Motor neuron (in vitro differentiated cells): Measurements from ENCODE around the gene MRPL16. TPM values are rescaled to one million over a fixed set of nuclear protein-coding genes. Genes with fewer than 3 reads are reported as not detected.

Source experiments
- ATAC-seq, 8 experiments: fragments of 200-7000 bp; cut with Tn5 transposase; replicated peaks in 6 of 8; 2 replicates each; pipeline ENCODE4 v1.8.0; 2021; ENCODE audit warnings: mild to moderate bottlenecking in 8 of 8, moderate library complexity in 8 of 8
- H3K27ac ChIP-seq, 2 donors: fragments of 250-450 bp; sonication (Bioruptor Pico); 2 replicates each; pipeline ENCODE4 v1.9.0; 2021; ENCODE audit warnings: antibody characterized with exemption in 2 of 2, mild to moderate bottlenecking in 2 of 2, moderate library complexity in 1 of 2
- H3K4me1 ChIP-seq, 2 donors: fragments of 250-450 bp; sonication (Bioruptor Pico); replicated peaks in 1 of 2; 2 replicates each; pipeline ENCODE4 v1.6.1; 2021; ENCODE audit warnings: antibody characterized with exemption in 2 of 2, mild to moderate bottlenecking in 2 of 2, moderate library complexity in 1 of 2
- H3K4me3 ChIP-seq, 5 donors: fragments of 250-450 bp; sonication (Bioruptor Pico); 2 replicates each; pipeline ENCODE4 v1.9.0; 2021; ENCODE audit warnings: antibody characterized with exemption in 5 of 5, mild to moderate bottlenecking in 5 of 5, moderate library complexity in 4 of 5
- WGBS, 10 experiments: fragments of 450-650 bp; shearing (Covaris generic); methylation state at CpG; one replicate each; pipeline ENCODE4 v1.0.0; 2022; 5-methylcytosine and 5-hydroxymethylcytosine counted together
- in situ Hi-C, 9 experiments: fragments of 400-800 bp; cut with MboI; loops; one replicate each; pipeline ENCODE4 v1.15.0; 2021; ENCODE audit warnings: low sequenced_read_pairs in 9 of 9, low pct_unique_long_range_greater_than_20kb in 2 of 9; ENCODE audit not compliant: unreplicated experiment in 9 of 9
- total RNA-seq, 8 experiments: library from RNA; unstranded; fragments of 300-600 nt; gene quantifications; 2 replicates each; pipeline versions ENCODE4 v1.2.3 to v1.2.4, GENCODE V29; 2022

Gene MRPL16
- total RNA-seq, 8 experiments from 2014 or later: 16.5 to 70.2 (median 29.9) TPM

GRCh38 chr11:59779487-59779886, 31.1 kb downstream of the MRPL16 start:
- Histone ChIP-seq H3K4me1 (no peaks in the 10 kb centered on the region), H3K4me3 (no peak overlapping the region), H3K27ac (no peak overlapping the region)
- in situ Hi-C loops: no loop called here
- ATAC-seq: no peak
- 0 to 86% (median 33%) methylated on average over 1 of the region's 1 CpG; no CpG with 5 or more reads in 5 of the 10 experiments for WGBS, 10 experiments

DNA sequence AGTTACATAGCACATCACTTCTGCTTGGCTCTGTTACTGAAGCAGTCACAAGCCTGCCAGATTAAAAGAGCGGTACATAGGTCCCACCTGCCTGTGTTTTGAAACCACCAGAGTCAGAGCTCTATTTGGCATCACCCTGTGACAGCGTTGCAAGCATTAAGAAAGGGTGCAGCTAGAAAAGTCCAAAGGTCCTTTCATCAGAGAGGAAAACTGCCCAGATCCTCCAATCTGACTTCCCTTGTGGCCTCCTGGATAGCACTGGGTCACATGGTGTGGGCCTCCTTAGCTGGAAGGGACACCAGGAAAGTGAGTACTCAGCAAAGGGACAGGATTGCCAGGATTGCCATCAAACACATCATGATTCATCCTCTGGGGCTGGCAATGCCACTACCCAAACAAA, 32.5 kb downstream of the MRPL16 start:
- in situ Hi-C loops: no loop called here
- Histone ChIP-seq H3K4me3 (no peak overlapping the region), H3K27ac (no peak overlapping the region), H3K4me1 (no peaks in the 10 kb centered on the region)
- WGBS, 10 experiments: 62 to 100% (median 90%) methylated on average over 1 to 2 of the region's 2 CpGs; no CpG with 5 or more reads in 5 of the 10 experiments
- ATAC-seq: peak in 2 of 8 experiments; percentile 35 to 38

- H3K4me3 ChIP-seq: no peak overlapping the region
- no peak overlapping the region for H3K27ac ChIP-seq
- ATAC-seq: no peak
- in situ Hi-C loops: no loop called here
- 72 to 100% (median 84%) methylated on average over 1 to 4 of the region's 5 CpGs; no CpG with 5 or more reads in 1 of the 10 experiments for WGBS, 10 experiments
- H3K4me1 ChIP-seq: no peaks in the 10 kb centered on the region
Observed at GRCh38 chr11:59777104-59777503, 33.5 kb downstream of the MRPL16 start.

GRCh38 chr11:59776210-59777066, 34.1 kb downstream of the MRPL16 start:
- Histone ChIP-seq H3K4me3 (no peak overlapping the region), H3K27ac (no peak overlapping the region), H3K4me1 (no peaks in the 10 kb centered on the region)
- in situ Hi-C loops: no loop called here
- 50 to 100% (median 81%) methylated on average over 1 to 4 of the region's 5 CpGs; no CpG with 5 or more reads in 1 of the 10 experiments for WGBS, 10 experiments
- peak in 3 of 8 experiments; percentile 14 to 70 (median 41) for ATAC-seq

- in situ Hi-C loops: no loop called here
- no peak for ATAC-seq
- Histone ChIP-seq H3K27ac (no peak overlapping the region), H3K4me3 (no peak overlapping the region), H3K4me1 (no peaks in the 10 kb centered on the region)
- WGBS, 10 experiments: 74 to 100% (median 96%) methylated on average over 2 to 5 of the region's 5 CpGs; no CpG with 5 or more reads in 1 of the 10 experiments
Observed at GRCh38 chr11:59773083-59773440, 37.5 kb downstream of the MRPL16 start.

GRCh38 chr11:59771605-59772004, 39.0 kb downstream of the MRPL16 start:
- Histone ChIP-seq H3K4me1 (no peaks in the 10 kb centered on the region), H3K27ac (no peak overlapping the region), H3K4me3 (no peak overlapping the region)
- in situ Hi-C loops: no loop called here
- WGBS, 10 experiments: 84 to 100% (median 92%) methylated on average over 1 to 4 of the region's 4 CpGs; no CpG with 5 or more reads in 5 of the 10 experiments
- peak in 1 of 8 experiments; percentile 15 for ATAC-seq

DNA sequence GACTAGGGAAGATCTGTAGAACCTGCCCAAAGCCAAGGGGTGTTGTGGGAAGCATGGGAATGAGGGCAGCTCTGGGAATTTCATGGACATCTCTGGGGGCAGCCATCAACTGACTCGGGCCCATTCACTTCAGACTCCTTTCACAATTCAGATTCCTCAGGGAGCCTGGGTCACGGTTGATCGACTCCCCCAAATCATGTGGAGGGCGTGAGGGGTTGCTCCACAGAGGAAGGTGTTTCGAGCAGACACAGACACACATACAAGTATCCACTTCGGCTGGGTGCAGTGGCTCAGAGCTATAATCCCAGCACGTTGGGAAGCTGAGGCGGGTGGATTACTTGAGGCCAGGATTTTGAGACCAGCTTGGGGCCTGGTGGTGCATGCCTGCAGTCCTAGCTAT, 39.7 kb downstream of the MRPL16 start:
- H3K4me3 ChIP-seq: no peak overlapping the region
- no peaks in the 10 kb centered on the region for H3K4me1 ChIP-seq
- in situ Hi-C loops: no loop called here
- H3K27ac ChIP-seq: no peak overlapping the region
- 65 to 100% (median 91%) methylated on average over 1 to 7 of the region's 8 CpGs; no CpG with 5 or more reads in 6 of the 10 experiments for WGBS, 10 experiments
- ATAC-seq: no peak

DNA sequence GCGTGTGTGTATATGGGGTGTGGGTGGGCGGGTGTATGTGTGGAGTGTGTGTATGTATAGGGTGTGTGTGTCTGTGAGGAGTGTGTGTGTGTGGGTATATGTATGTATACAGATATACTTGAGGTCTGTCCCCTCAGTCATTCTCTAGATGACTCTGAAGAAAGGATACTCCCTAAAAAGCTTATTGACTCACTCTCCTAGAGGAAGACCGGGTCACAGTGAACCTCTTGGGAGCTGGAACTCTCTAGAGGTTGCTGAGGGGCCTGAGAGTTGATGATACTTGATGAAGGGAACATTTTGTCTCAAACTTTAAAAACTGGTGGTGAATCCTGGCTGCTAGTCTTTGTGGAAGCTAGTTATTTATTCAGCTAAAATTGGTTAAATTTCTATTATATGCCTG, 40.3 kb downstream of the MRPL16 start:
- Histone ChIP-seq H3K4me3 (no peak overlapping the region), H3K27ac (no peak overlapping the region), H3K4me1 (no peaks in the 10 kb centered on the region)
- in situ Hi-C loops: no loop called here
- ATAC-seq: peak in 1 of 8 experiments; percentile 8
- 83 to 100% (median 100%) methylated on average over 1 to 2 of the region's 3 CpGs; no CpG with 5 or more reads in 4 of the 10 experiments for WGBS, 10 experiments

- in situ Hi-C loops: no loop called here
- WGBS, 10 experiments: 80 to 100% methylated on average over 1 to 2 of the region's 4 CpGs; no CpG with 5 or more reads in 8 of the 10 experiments
- no peak for ATAC-seq
Observed at GRCh38 chr11:59769828-59770227, 40.8 kb downstream of the MRPL16 start.

GRCh38 chr11:59769111-59769510, 41.5 kb downstream of the MRPL16 start:
- no peak for ATAC-seq
- in situ Hi-C loops: no loop called here
- WGBS, 10 experiments: 33 to 90% (median 67%) methylated on average over 1 to 2 of the region's 7 CpGs; no CpG with 5 or more reads in 5 of the 10 experiments
- Histone ChIP-seq H3K27ac (no peak overlapping the region), H3K4me1 (no peaks in the 10 kb centered on the region), H3K4me3 (no peak overlapping the region)

More at GRCh38 chr11:59769828-59770227, 40.8 kb downstream of the MRPL16 start:
- Histone ChIP-seq H3K27ac (no peak overlapping the region), H3K4me1 (no peaks in the 10 kb centered on the region), H3K4me3 (no peak overlapping the region)

GRCh38 chr11:59767225-59767611, 43.4 kb downstream of the MRPL16 start:
- WGBS, 10 experiments: no CpG with 5 or more reads among the region's 1 CpG
- in situ Hi-C loops: no loop called here
- no peak for ATAC-seq

GRCh38 chr11:59766542-59767224, 43.9 kb downstream of the MRPL16 start:
- in situ Hi-C loops: no loop called here
- WGBS, 10 experiments: 29 to 100% (median 87%) methylated on average over 1 to 4 of the region's 6 CpGs; no CpG with 5 or more reads in 3 of the 10 experiments
- no peaks in the 10 kb centered on the region for H3K4me1 ChIP-seq
- H3K4me3 ChIP-seq: no peak overlapping the region
- ATAC-seq: no peak
- no peak overlapping the region for H3K27ac ChIP-seq

More at GRCh38 chr11:59767225-59767611, 43.4 kb downstream of the MRPL16 start:
- no peaks in the 10 kb centered on the region for H3K4me1 ChIP-seq
- no peak overlapping the region for H3K4me3 ChIP-seq
- no peak overlapping the region for H3K27ac ChIP-seq

- Histone ChIP-seq H3K27ac (no peak overlapping the region), H3K4me1 (no peaks in the 10 kb centered on the region), H3K4me3 (no peak overlapping the region)
- in situ Hi-C loops: no loop called here
- ATAC-seq: peak in 3 of 8 experiments; percentile 36 to 84 (median 77)
- WGBS, 10 experiments: 0 to 93% (median 25%) methylated on average over 1 to 3 of the region's 4 CpGs; no CpG with 5 or more reads in 6 of the 10 experiments
Observed at GRCh38 chr11:59765068-59765735, 45.4 kb downstream of the MRPL16 start.
